H1 (cell line): ENCODE results near the gene IFI27L1. TPM values are rescaled to one million over a fixed set of nuclear protein-coding genes. Genes with fewer than 3 reads are reported as not detected.

ENCODE experiments used
- CHD1 ChIP-seq: IDR thresholded peaks from 2 replicates; pipeline ENCODE4 v1.6.1; 2012; ENCODE audit warnings: low read depth, low read length, improper control_type of control experiment
- CHD7 ChIP-seq: fragments of 300-600 bp; sonication (generic); IDR thresholded peaks from 2 replicates; pipeline ENCODE4 v1.7.1; 2012; ENCODE audit warnings: low read length, moderate library complexity, mild to moderate bottlenecking, inconsistent platforms; ENCODE audit not compliant: insufficient replicate concordance
- EZH2 ChIP-seq: fragments of 200-600 bp; sonication (generic); IDR thresholded peaks from 2 replicates; pipeline ENCODE4 v1.7.1; 2012; ENCODE audit warnings: low read depth, mild to moderate bottlenecking, moderate library complexity, low read length, inconsistent platforms; ENCODE audit not compliant: severe bottlenecking
- GABPA ChIP-seq: IDR thresholded peaks from 2 replicates; pipeline ENCODE4 v1.6.1; 2011; ENCODE audit warnings: mild to moderate bottlenecking, low read length, moderate library complexity, borderline replicate concordance; ENCODE audit not compliant: insufficient read depth
- GTF2F1 ChIP-seq: IDR thresholded peaks from 2 replicates; pipeline ENCODE4 v1.6.1; 2012; ENCODE audit warnings: low read depth, low read length, improper control_type of control experiment, borderline replicate concordance
- MAX ChIP-seq: IDR thresholded peaks from 2 replicates; pipeline ENCODE4 v1.6.1; 2012; ENCODE audit warnings: inconsistent platforms
- POLR2AphosphoS5 ChIP-seq: IDR thresholded peaks from 2 replicates; pipeline ENCODE4 v1.6.1; 2011; ENCODE audit warnings: low read depth, low read length
- POU5F1 ChIP-seq: IDR thresholded peaks from 2 replicates; pipeline ENCODE4 v1.6.1; 2011; ENCODE audit warnings: low read depth, mild to moderate bottlenecking, low read length, moderate library complexity
- RBBP5 ChIP-seq: IDR thresholded peaks from 2 replicates; pipeline ENCODE4 v1.7.1; 2012; ENCODE audit warnings: low read depth, mild to moderate bottlenecking, inconsistent platforms, low read length, moderate library complexity, borderline replicate concordance
- SIX5 ChIP-seq: IDR thresholded peaks from 2 replicates; pipeline ENCODE4 v1.6.1; 2011; ENCODE audit warnings: mild to moderate bottlenecking, low read depth, low read length
- TAF7 ChIP-seq: optimal IDR thresholded peaks from 2 replicates; pipeline ENCODE3; 2011; ENCODE audit warnings: low read depth, mild to moderate bottlenecking, inconsistent platforms, low read length, moderate library complexity, borderline replicate concordance
- TCF12 ChIP-seq: IDR thresholded peaks from 2 replicates; pipeline ENCODE4 v1.6.1; 2011; ENCODE audit warnings: low read depth, mild to moderate bottlenecking, low read length
- polyA plus RNA-seq, 7 experiments: library from polyadenylated mRNA; depleted of rRNA in 3 of 7; stranded (reverse) in 5 of 7; unstranded in 2 of 7; fragments of >200 nt in 5 of 7; fragments of 200-250 nt in 2 of 7; gene quantifications; 1 replicate in 5 of 7; 2 replicates in 1 of 7; 4 replicates in 1 of 7; pipeline versions ENCODE4 v1.2.1 to v1.2.3, GENCODE V29; 2011 to 2013; ENCODE audit warnings: missing spikeins in 2 of 7, mixed read lengths in 2 of 7
- total RNA-seq: library from RNA; stranded (reverse); fragmentation: NEBNext Ultra II Directional; extraction: Animal tissue kit (Norgen Biotek cat#: 25700); gene quantifications from 2 replicates; pipeline ENCODE4 v1.2.1, GENCODE V29; 2021

The IFI27L1 gene
- total and polyA plus RNA-seq, 2 of the 8 experiments (the other 6 are each of a cell fraction or from before 2014, with no cell fraction given), result 21.2 to 30.5 TPM

GRCh38 chr14:94123868-94124267, 42.8 kb downstream of the IFI27L1 start (continued):
- TF ChIP-seq CHD7 (no peak), TCF12 (no peak), TAF7 (no peak), SIX5 (no peak), EZH2 (no peak), RBBP5 (no peak), POLR2AphosphoS5 (no peak), POU5F1 (no peak), CHD1 (no peak), GTF2F1 (no peak), GABPA (no peak), MAX (no peak)
